Neural cell (in vitro differentiated cells): ENCODE results near the gene ALK. TPM values are rescaled to one million over a fixed set of nuclear protein-coding genes. Genes with fewer than 3 reads are reported as not detected.

Source experiments
- H2AFZ ChIP-seq: fragments of 200-600, 300-800 bp; sonication (generic), shearing (Covaris generic); 2 replicates; pipeline ENCODE4 v1.6.0; 2014; ENCODE audit warnings: low read depth, mild to moderate bottlenecking, antibody characterized with exemption, low read length, moderate library complexity
- H3F3A ChIP-seq: fragments of 200-600 bp; shearing (Covaris generic); 2 replicates; pipeline ENCODE4 v1.6.1; 2016; ENCODE audit warnings: mild to moderate bottlenecking, moderate library complexity, mixed read lengths, antibody characterized with exemption, low read length; ENCODE audit not compliant: insufficient read depth, poor library complexity, severe bottlenecking
- H3K27ac ChIP-seq: fragments of 200-600, 300-800 bp; sonication (generic), shearing (Covaris generic); 2 replicates; pipeline ENCODE4 v1.5.1; 2014; ENCODE audit warnings: mild to moderate bottlenecking, low read length, moderate library complexity
- H3K27me3 ChIP-seq: fragments of 300-800, 200-600 bp; sonication (generic), shearing (Covaris generic); 2 replicates; pipeline ENCODE4 v1.6.0; 2014; ENCODE audit warnings: mild to moderate bottlenecking, low read depth, low read length, moderate library complexity; ENCODE audit not compliant: insufficient read depth
- H3K36me3 ChIP-seq: fragments of 300-800, 200-600 bp; sonication (generic), shearing (Covaris generic); 2 replicates; pipeline ENCODE4 v1.5.1; 2014; ENCODE audit warnings: mild to moderate bottlenecking, antibody characterized with exemption, low read length, moderate library complexity; ENCODE audit not compliant: insufficient read depth
- H3K4me2 ChIP-seq: fragments of 300-800, 200-600 bp; sonication (generic), shearing (Covaris generic); 2 replicates; pipeline ENCODE4 v1.6.0; 2014; ENCODE audit warnings: mild to moderate bottlenecking, low read length
- H3K4me3 ChIP-seq: fragments of 300-800, 200-600 bp; sonication (generic), shearing (Covaris generic); 2 replicates; pipeline ENCODE4 v1.5.1; 2014; ENCODE audit warnings: mild to moderate bottlenecking, low read length, moderate library complexity
- H3K79me2 ChIP-seq: fragments of 200-600 bp; shearing (Covaris generic); replicated peaks from 2 replicates; pipeline ENCODE4 v1.6.0; 2014; ENCODE audit warnings: mild to moderate bottlenecking, low read length, moderate library complexity; ENCODE audit not compliant: insufficient read depth
- H3K9ac ChIP-seq: fragments of 300-800, 200-600 bp; sonication (generic), shearing (Covaris generic); 2 replicates; pipeline ENCODE4 v1.6.1; 2016; ENCODE audit warnings: mild to moderate bottlenecking, low read length, mixed read lengths
- H3K9me2 ChIP-seq: fragments of 200-600 bp; shearing (Covaris generic); 2 replicates; pipeline ENCODE4 v1.6.1; 2016; ENCODE audit warnings: mild to moderate bottlenecking, low read length, mixed read lengths; ENCODE audit not compliant: insufficient read depth
- H3K9me3 ChIP-seq: fragments of 200-600, 300-800 bp; sonication (generic), shearing (Covaris generic); 2 replicates; pipeline ENCODE4 v1.6.1; 2016; ENCODE audit warnings: mild to moderate bottlenecking, mixed run types, low read length, moderate library complexity, mixed read lengths
- H4K20me1 ChIP-seq: fragments of 200-600 bp; shearing (Covaris generic); 2 replicates; pipeline ENCODE4 v1.6.1; 2016; ENCODE audit warnings: mild to moderate bottlenecking, mixed run types; ENCODE audit not compliant: insufficient read depth
- CTCF ChIP-seq: fragments of 450-650 bp; IDR thresholded peaks from 2 replicates; pipeline ENCODE4 v1.5.1; 2014; ENCODE audit warnings: antibody characterized with exemption, mild to moderate bottlenecking, moderate library complexity; ENCODE audit not compliant: poor library complexity, severe bottlenecking
- EP300 ChIP-seq: fragments of 450-650 bp; conservative IDR thresholded peaks from 2 replicates; pipeline ENCODE4 v1.6.1; 2014; ENCODE audit warnings: antibody characterized with exemption, mild to moderate bottlenecking, moderate library complexity; ENCODE audit not compliant: poor library complexity, severe bottlenecking
- EZH2 ChIP-seq: fragments of 200-600, 300-800 bp; shearing (Covaris generic), sonication (generic); IDR thresholded peaks from 2 replicates; pipeline ENCODE4 v1.6.1; 2014; ENCODE audit warnings: antibody characterized with exemption, low read length, borderline replicate concordance, mild to moderate bottlenecking; ENCODE audit not compliant: insufficient read depth, poor library complexity, severe bottlenecking
- MXI1 ChIP-seq: fragments of 450-650 bp; conservative IDR thresholded peaks from 2 replicates; pipeline ENCODE4 v1.6.1; 2014; ENCODE audit warnings: antibody characterized with exemption, mild to moderate bottlenecking; ENCODE audit not compliant: poor library complexity, severe bottlenecking
- POLR2AphosphoS5 ChIP-seq: IDR thresholded peaks from 2 replicates; pipeline ENCODE4 v1.6.1; 2012
- RAD21 ChIP-seq: fragments of 450-650 bp; conservative IDR thresholded peaks from 2 replicates; pipeline ENCODE4 v1.6.1; 2014; ENCODE audit warnings: antibody characterized with exemption, mild to moderate bottlenecking, moderate library complexity
- REST ChIP-seq: IDR thresholded peaks from 2 replicates; pipeline ENCODE4 v1.6.1; 2012; ENCODE audit warnings: borderline replicate concordance
- SMC3 ChIP-seq: fragments of 450-650 bp; conservative IDR thresholded peaks from 2 replicates; pipeline ENCODE4 v1.6.1; 2014; ENCODE audit warnings: antibody characterized with exemption, mild to moderate bottlenecking, moderate library complexity; ENCODE audit not compliant: poor library complexity
- TAF1 ChIP-seq: IDR thresholded peaks from 2 replicates; pipeline ENCODE4 v1.6.1; 2012; ENCODE audit warnings: low read depth
- polyA plus RNA-seq: library from polyadenylated mRNA; depleted of rRNA; stranded (reverse); fragments of >200 nt; gene quantifications from 2 replicates; pipeline ENCODE4 v1.2.3, GENCODE V29; 2014

Gene ALK
- polyA plus RNA-seq, 1 donor from 2014 or later: 7.1 TPM

DNA sequence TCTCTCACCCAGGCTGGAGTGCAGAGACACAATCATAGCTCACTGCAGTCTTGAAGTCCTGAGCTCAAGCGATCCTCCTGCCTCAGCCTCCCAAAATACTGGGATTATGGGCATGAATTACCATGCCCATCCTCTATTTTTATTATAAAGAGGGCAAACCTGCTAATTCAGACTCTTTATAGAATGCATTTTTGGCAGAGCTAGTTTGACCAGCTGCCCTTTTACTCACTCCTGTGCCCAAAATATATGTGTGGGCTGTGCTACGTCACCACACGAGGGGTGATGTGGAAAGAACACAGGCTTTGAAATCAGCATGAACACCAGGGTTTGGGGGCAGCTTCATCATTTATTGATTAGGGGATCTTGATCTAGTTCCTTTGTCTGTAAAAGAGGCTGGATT, 668.4 kb downstream of the ALK start:
- no peak overlapping the region for H3K27ac ChIP-seq
- H3K4me3 ChIP-seq: no peak overlapping the region
- H3K79me2 ChIP-seq: no peaks in the 10 kb centered on the region
- no peaks in the 10 kb centered on the region for H3K9me2 ChIP-seq
- no peak overlapping the region for H3K9ac ChIP-seq
- no peaks in the 10 kb centered on the region for H4K20me1 ChIP-seq
- H3K27me3 ChIP-seq: no peaks in the 10 kb centered on the region
- no peak overlapping the region for H3K4me2 ChIP-seq
- no peaks in the 10 kb centered on the region for H3K36me3 ChIP-seq
- no peaks in the 10 kb centered on the region for H3K9me3 ChIP-seq
- no peak overlapping the region for H2AFZ ChIP-seq
- TF ChIP-seq POLR2AphosphoS5: no peak
- no peak for TF ChIP-seq RAD21
- no peak for TF ChIP-seq CTCF
- TF ChIP-seq TAF1: no peak
- TF ChIP-seq MXI1: no peak
- no peak for TF ChIP-seq REST
- no peak for TF ChIP-seq SMC3
- no peak for TF ChIP-seq EZH2
- no peak for TF ChIP-seq EP300
- H3F3A ChIP-seq: no peaks in the 10 kb centered on the region

DNA sequence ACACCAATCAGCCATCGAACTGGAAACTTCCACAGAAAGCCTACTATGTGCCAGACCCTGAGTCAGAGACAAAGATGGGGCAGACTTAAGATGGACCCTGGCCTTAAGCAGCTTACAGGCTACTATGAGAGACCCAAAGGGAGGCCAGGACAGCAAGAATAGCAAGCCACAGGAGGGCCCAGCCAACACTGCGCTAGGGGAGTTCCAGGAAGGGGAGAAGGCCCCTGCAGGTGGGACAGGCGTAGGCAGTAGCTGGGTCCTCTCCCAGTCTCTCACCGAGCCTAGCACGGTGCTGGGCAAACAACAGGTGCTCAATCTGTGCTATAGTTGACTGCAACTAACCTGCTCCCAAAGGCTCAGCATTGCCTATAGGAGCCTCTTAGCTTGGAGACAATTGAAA, 670.0 kb downstream of the ALK start:
- H4K20me1 ChIP-seq: no peaks in the 10 kb centered on the region
- H3K4me3 ChIP-seq: no peak overlapping the region
- no peak overlapping the region for H3K9ac ChIP-seq
- H3K36me3 ChIP-seq: no peaks in the 10 kb centered on the region
- TF ChIP-seq CTCF: no peak
- no peak for TF ChIP-seq MXI1
- no peak for TF ChIP-seq REST
- no peak for TF ChIP-seq TAF1
- no peak for TF ChIP-seq SMC3
- H3K9me3 ChIP-seq: no peaks in the 10 kb centered on the region
- H3K79me2 ChIP-seq: no peaks in the 10 kb centered on the region
- H3K27ac ChIP-seq: no peak overlapping the region
- H3K4me2 ChIP-seq: no peak overlapping the region
- no peak overlapping the region for H2AFZ ChIP-seq
- no peaks in the 10 kb centered on the region for H3F3A ChIP-seq
- no peaks in the 10 kb centered on the region for H3K9me2 ChIP-seq
- H3K27me3 ChIP-seq: no peaks in the 10 kb centered on the region
